Ovary (tissue), 9 donors: ENCODE results near the gene LAMP2. TPM values are rescaled to one million over a fixed set of nuclear protein-coding genes. Genes with fewer than 3 reads are reported as not detected.
A peak's percentile ranks its signal among the peaks of the same experiment; 100 is the strongest.

Source experiments
- DNase-seq, 5 donors: peaks; one replicate each; pipeline ENCODE4 v3.0.0-alpha.2; 2019 to 2020
- H3K27ac ChIP-seq, 2 donors: fragments of 200-600 bp; one replicate each; pipeline versions ENCODE4 v1.5.1 to v1.8.0; 2019 to 2022
- H3K27me3 ChIP-seq: fragments of 200-600 bp; one replicate; pipeline ENCODE4 v1.8.0; 2022
- H3K36me3 ChIP-seq: fragments of 200-600 bp; sonication (generic); one replicate; pipeline ENCODE4 v1.5.1; 2019
- H3K4me1 ChIP-seq: one replicate; pipeline ENCODE4 v1.8.1; 2013; ENCODE audit warnings: mild to moderate bottlenecking, moderate library complexity; ENCODE audit not compliant: insufficient read depth
- H3K4me3 ChIP-seq: fragments of 200-600 bp; sonication (generic); one replicate; pipeline ENCODE4 v1.5.1; 2017
- H3K9me3 ChIP-seq, 2 donors: fragments of 200-600 bp in 1 of 2; sonication (generic) in 1 of 2; one replicate each; pipeline versions ENCODE4 v1.5.1 to v1.8.1; 2013 to 2019; ENCODE audit warnings: mild to moderate bottlenecking in 1 of 2, moderate library complexity in 1 of 2
- CTCF ChIP-seq, 3 donors: fragments of 450-650 bp in 2 of 3; fragments of 200-600 bp in 1 of 3; IDR thresholded peaks; one replicate each; pipeline versions ENCODE4 v1.5.1 to v1.8.0; 2016 to 2022; ENCODE audit warnings: antibody characterized with exemption in 3 of 3, mild to moderate bottlenecking in 1 of 3
- EP300 ChIP-seq: sonication (generic); formaldehyde crosslinking; IDR thresholded peaks from one replicate; pipeline ENCODE4 v1.6.1; 2017; ENCODE audit warnings: antibody characterized with exemption
- POLR2A ChIP-seq: fragments of 450-650 bp; IDR thresholded peaks from one replicate; pipeline ENCODE4 v1.6.1; 2017; ENCODE audit warnings: antibody characterized with exemption, mild to moderate bottlenecking, moderate library complexity
- WGBS, 3 donors: extraction: QIAGEN DNeasy Blood & Tissue Kit in 1 of 3; methylation state at CpG; one replicate each; pipeline versions ENCODE4 v1.1.5 to v1.1.7; 2013 to 2017; 5-methylcytosine and 5-hydroxymethylcytosine counted together
- intact Hi-C, 4 donors: fragments of 100-400 bp; cut with DNase I; formaldehyde crosslinking; loops; one replicate each; pipeline versions ENCODE4 v1.11.0 to v1.15.1; 2022 to 2023
- polyA plus RNA-seq, 2 donors: library from polyadenylated mRNA; stranded (reverse); fragments of 200-250 nt in 1 of 2; fragments of 350-450 nt in 1 of 2; fragmentation: Illumina TruSeq in 1 of 2; extraction: RNeasy Lipid Tissue Mini Kit (QIAGEN cat#74804) in 1 of 2; gene quantifications; one replicate each; pipeline ENCODE4 v1.2.3, GENCODE V29; 2013 to 2014
- total RNA-seq, 7 donors: library from RNA; depleted of rRNA in 2 of 7; stranded (reverse); fragments of >200 nt in 2 of 7; fragmentation: NEBNext Ultra II Directional in 3 of 7; extraction: Animal tissue kit (Norgen Biotek cat#: 25700) in 3 of 7; gene quantifications; one replicate each; pipeline versions ENCODE4 v1.1.0 to v1.2.4, GENCODE V29; 2016 to 2023
- donor health status: DM: no; HTN: no; CAD: no; lungs with moderate emphysema.
- donor health status: DM: no; HTN: no; CAD: no.
- donor health status: Bipolar disorder and iron deficiency.
- donor health status: DM: yes; HTN: yes; CAD: no.
- donor health status: DM: no; HTN: no; CAD: no.
- donor health status: DM: yes; HTN: yes; CAD: no.

Gene LAMP2
- total and polyA plus RNA-seq, 9 donors = 55.2 to 170 (median 87.3) TPM

- TF ChIP-seq POLR2A (no peak), CTCF (IDR thresholded peaks at IDR 0.05) (no peak), EP300 (no peak)
- no peak overlapping the region for H3K4me3 ChIP-seq
- peaks cover 2% of the 10 kb centered on the region for H3K4me1 ChIP-seq
- H3K36me3 ChIP-seq = no peaks in the 10 kb centered on the region
- DNase-seq = no peak
- intact Hi-C loops = no loop called here
- 77 to 84% (median 80%) methylated on average over 4 of the region's 4 CpGs for WGBS, 3 donors
- H3K9me3 ChIP-seq = no peaks in the 10 kb centered on the region
- H3K27ac ChIP-seq = no peak overlapping the region
- no peaks in the 10 kb centered on the region for H3K27me3 ChIP-seq
Observed at GRCh38 chrX:120464411-120464810, 4.7 kb downstream of the LAMP2 start.

- WGBS, 3 donors = 56 to 72% (median 70%) methylated on average over 1 of the region's 1 CpG
- no peak for TF ChIP-seq CTCF (IDR thresholded peaks at IDR 0.05)
- TF ChIP-seq EP300 = no peak
- TF ChIP-seq POLR2A = no peak
Observed at GRCh38 chrX:120463241-120463640, 5.9 kb downstream of the LAMP2 start.

GRCh38 chrX:120462370-120462769, 6.7 kb downstream of the LAMP2 start:
- Histone ChIP-seq H3K36me3 (no peaks in the 10 kb centered on the region), H3K4me1 (peaks cover 4% of the 10 kb centered on the region), H3K27me3 (no peaks in the 10 kb centered on the region), H3K4me3 (no peak overlapping the region), H3K27ac (no peak overlapping the region), H3K9me3 (no peaks in the 10 kb centered on the region)
- WGBS, 3 donors = 55 to 80% (median 66%) methylated on average over 2 of the region's 2 CpGs
- no peak for TF ChIP-seq CTCF (IDR thresholded peaks at IDR 0.05)
- no peak for TF ChIP-seq POLR2A
- no peak for TF ChIP-seq EP300
- no peak for DNase-seq
- intact Hi-C loops = no loop called here

More at GRCh38 chrX:120463241-120463640, 5.9 kb downstream of the LAMP2 start:
- Histone ChIP-seq H3K4me1 (peaks cover 4% of the 10 kb centered on the region), H3K36me3 (no peaks in the 10 kb centered on the region), H3K27ac (no peak overlapping the region), H3K4me3 (no peak overlapping the region), H3K9me3 (no peaks in the 10 kb centered on the region), H3K27me3 (no peaks in the 10 kb centered on the region)
- intact Hi-C loops = no loop called here
- DNase-seq = peak in 1 of 5 donors; percentile 34

- H3K9me3 ChIP-seq = no peaks in the 10 kb centered on the region
- H3K27me3 ChIP-seq = no peaks in the 10 kb centered on the region
- peaks cover 4% of the 10 kb centered on the region for H3K4me1 ChIP-seq
- H3K4me3 ChIP-seq = no peak overlapping the region
- no peak for DNase-seq
- intact Hi-C loops = no loop called here
- H3K36me3 ChIP-seq = no peaks in the 10 kb centered on the region
- no peak for TF ChIP-seq EP300
- no peak overlapping the region for H3K27ac ChIP-seq
Observed at GRCh38 chrX:120459309-120459708, 9.8 kb downstream of the LAMP2 start.

GRCh38 chrX:120457766-120458180, 11.3 kb downstream of the LAMP2 start:
- no peaks in the 10 kb centered on the region for H3K36me3 ChIP-seq
- H3K4me1 ChIP-seq = peaks cover 4% of the 10 kb centered on the region
- no peaks in the 10 kb centered on the region for H3K27me3 ChIP-seq
- DNase-seq = no peak
- no peaks in the 10 kb centered on the region for H3K9me3 ChIP-seq
- 16 to 24% (median 21%) methylated on average over 2 of the region's 2 CpGs for WGBS, 3 donors
- intact Hi-C loops = no loop called here
- TF ChIP-seq EP300 (no peak), CTCF (IDR thresholded peaks at IDR 0.05) (no peak)
- no peak overlapping the region for H3K27ac ChIP-seq
- H3K4me3 ChIP-seq = no peak overlapping the region
